ENCODE measurements around the gene DOCK3.

DOCK3 gene

GRCh38 chr3:50850639-50851511, 176.1 kb downstream of the DOCK3 start:
- no peak for TF ChIP-seq REST (IDR thresholded peaks at IDR 0.05; ENCODE audit: insufficient read depth in 1 of 2, low read depth in 2 of 2, low read length in 2 of 2)
- TF ChIP-seq FOXP2 (optimal IDR thresholded peaks at IDR 0.05; ENCODE audit: borderline replicate concordance, extremely low read depth, extremely low read length, insufficient read depth), result no peak
- no peak for TF ChIP-seq SIN3A (IDR thresholded peaks at IDR 0.05; ENCODE audit: borderline replicate concordance, insufficient read depth, low read length)

GRCh38 chr3:50853936-50854335, 179.2 kb downstream of the DOCK3 start:
- TF ChIP-seq SIN3A (IDR thresholded peaks at IDR 0.05; ENCODE audit: borderline replicate concordance, insufficient read depth, low read length) (no peak), POLR2AphosphoS5 (IDR thresholded peaks at IDR 0.05; ENCODE audit: low read depth, low read length) (no peak), FOXP2 (optimal IDR thresholded peaks at IDR 0.05; ENCODE audit: borderline replicate concordance, extremely low read depth, extremely low read length, insufficient read depth) (no peak), TAF1 (IDR thresholded peaks at IDR 0.05; ENCODE audit: borderline replicate concordance, insufficient read depth, low read length) (no peak), REST (IDR thresholded peaks at IDR 0.05; ENCODE audit: insufficient read depth in 1 of 2, low read depth in 2 of 2, low read length in 2 of 2) (no peak)

GRCh38 chr3:50862221-50862620, 187.5 kb downstream of the DOCK3 start:
- TF ChIP-seq FOXP2 (optimal IDR thresholded peaks at IDR 0.05; ENCODE audit: borderline replicate concordance, extremely low read depth, extremely low read length, insufficient read depth) (no peak), POLR2AphosphoS5 (IDR thresholded peaks at IDR 0.05; ENCODE audit: low read depth, low read length) (no peak), TAF1 (IDR thresholded peaks at IDR 0.05; ENCODE audit: borderline replicate concordance, insufficient read depth, low read length) (no peak), REST (IDR thresholded peaks at IDR 0.05; ENCODE audit: insufficient read depth in 1 of 2, low read depth in 2 of 2, low read length in 2 of 2) (no peak), SIN3A (IDR thresholded peaks at IDR 0.05; ENCODE audit: borderline replicate concordance, insufficient read depth, low read length) (no peak)

- TF ChIP-seq SIN3A (IDR thresholded peaks at IDR 0.05; ENCODE audit: borderline replicate concordance, insufficient read depth, low read length) (no peak), REST (IDR thresholded peaks at IDR 0.05; ENCODE audit: insufficient read depth in 1 of 2, low read depth in 2 of 2, low read length in 2 of 2) (no peak), FOXP2 (optimal IDR thresholded peaks at IDR 0.05; ENCODE audit: borderline replicate concordance, extremely low read depth, extremely low read length, insufficient read depth) (no peak), POLR2AphosphoS5 (IDR thresholded peaks at IDR 0.05; ENCODE audit: low read depth, low read length) (no peak), TAF1 (IDR thresholded peaks at IDR 0.05; ENCODE audit: borderline replicate concordance, insufficient read depth, low read length) (no peak)
These were observed 198.8 kb downstream of the DOCK3 start for GRCh38 chr3:50873376-50874157.

All from PFSK-1 (cell line).